Liver (tissue), 3 donors: ENCODE measurements around the gene MIPEP.

ENCODE experiments used
- HNF4G ChIP-seq: IDR thresholded peaks from 2 replicates; pipeline ENCODE4 v1.6.1; 2016; ENCODE audit warnings: antibody characterized with exemption
- RAD21 ChIP-seq, 2 donors: IDR thresholded peaks; 2 replicates each; pipeline ENCODE4 v1.6.1; 2016; ENCODE audit warnings: antibody characterized with exemption in 2 of 2, mild to moderate bottlenecking in 2 of 2
- TF ChIP-seq, protein P1 (sequence below): IDR thresholded peaks from 2 replicates; pipeline ENCODE4 v1.6.1; 2016; ENCODE audit warnings: antibody characterized with exemption
- TF ChIP-seq, protein P2 (sequence below): IDR thresholded peaks from 2 replicates; pipeline ENCODE4 v1.6.1; 2016; ENCODE audit warnings: antibody characterized with exemption
- TF ChIP-seq, protein P3 (sequence below): fragments of 150-350 bp; IDR thresholded peaks from 2 replicates; pipeline ENCODE4 v1.5.1; 2017; ENCODE audit warnings: improper control_type of control experiment, low read depth, low read length; ENCODE audit not compliant: missing input control
- TF ChIP-seq, protein P4 (sequence below): IDR thresholded peaks from 2 replicates; pipeline ENCODE4 v1.6.1; 2016; ENCODE audit warnings: antibody characterized with exemption, mild to moderate bottlenecking
- donor health status: healthy.
- donor health status: healthy.

DNA sequence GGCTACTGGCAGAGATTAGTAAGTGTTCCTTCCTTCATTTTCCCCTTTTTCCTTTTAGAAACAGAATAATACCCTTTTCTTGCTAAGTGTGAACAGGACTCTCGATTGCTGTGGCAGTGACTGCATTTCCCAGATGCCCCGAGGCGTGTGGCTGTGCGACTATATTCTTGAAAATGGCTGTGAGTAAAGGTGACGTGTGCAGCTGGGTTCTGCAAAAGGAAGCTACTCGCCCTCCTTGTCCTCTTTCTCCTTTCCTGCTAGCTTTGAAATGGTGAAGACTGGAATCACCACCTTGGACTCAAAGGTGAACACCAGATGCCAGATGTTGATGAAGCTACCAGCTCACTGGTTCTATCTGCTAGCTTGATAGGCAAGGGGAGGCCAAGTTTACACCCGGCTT lies 121.4 kb downstream of the MIPEP start:
- no peak for TF ChIP-seq HNF4G
- TF ChIP-seq, protein P1, sequence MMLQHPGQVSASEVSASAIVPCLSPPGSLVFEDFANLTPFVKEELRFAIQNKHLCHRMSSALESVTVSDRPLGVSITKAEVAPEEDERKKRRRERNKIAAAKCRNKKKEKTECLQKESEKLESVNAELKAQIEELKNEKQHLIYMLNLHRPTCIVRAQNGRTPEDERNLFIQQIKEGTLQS, result no peak
- TF ChIP-seq, protein P2, sequence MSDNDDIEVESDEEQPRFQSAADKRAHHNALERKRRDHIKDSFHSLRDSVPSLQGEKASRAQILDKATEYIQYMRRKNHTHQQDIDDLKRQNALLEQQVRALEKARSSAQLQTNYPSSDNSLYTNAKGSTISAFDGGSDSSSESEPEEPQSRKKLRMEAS, result no peak
- TF ChIP-seq, protein P3, sequence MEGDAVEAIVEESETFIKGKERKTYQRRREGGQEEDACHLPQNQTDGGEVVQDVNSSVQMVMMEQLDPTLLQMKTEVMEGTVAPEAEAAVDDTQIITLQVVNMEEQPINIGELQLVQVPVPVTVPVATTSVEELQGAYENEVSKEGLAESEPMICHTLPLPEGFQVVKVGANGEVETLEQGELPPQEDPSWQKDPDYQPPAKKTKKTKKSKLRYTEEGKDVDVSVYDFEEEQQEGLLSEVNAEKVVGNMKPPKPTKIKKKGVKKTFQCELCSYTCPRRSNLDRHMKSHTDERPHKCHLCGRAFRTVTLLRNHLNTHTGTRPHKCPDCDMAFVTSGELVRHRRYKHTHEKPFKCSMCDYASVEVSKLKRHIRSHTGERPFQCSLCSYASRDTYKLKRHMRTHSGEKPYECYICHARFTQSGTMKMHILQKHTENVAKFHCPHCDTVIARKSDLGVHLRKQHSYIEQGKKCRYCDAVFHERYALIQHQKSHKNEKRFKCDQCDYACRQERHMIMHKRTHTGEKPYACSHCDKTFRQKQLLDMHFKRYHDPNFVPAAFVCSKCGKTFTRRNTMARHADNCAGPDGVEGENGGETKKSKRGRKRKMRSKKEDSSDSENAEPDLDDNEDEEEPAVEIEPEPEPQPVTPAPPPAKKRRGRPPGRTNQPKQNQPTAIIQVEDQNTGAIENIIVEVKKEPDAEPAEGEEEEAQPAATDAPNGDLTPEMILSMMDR, result no peak
- no peak for TF ChIP-seq RAD21 (IDR thresholded peaks at IDR 0.05)
- TF ChIP-seq, protein P4, sequence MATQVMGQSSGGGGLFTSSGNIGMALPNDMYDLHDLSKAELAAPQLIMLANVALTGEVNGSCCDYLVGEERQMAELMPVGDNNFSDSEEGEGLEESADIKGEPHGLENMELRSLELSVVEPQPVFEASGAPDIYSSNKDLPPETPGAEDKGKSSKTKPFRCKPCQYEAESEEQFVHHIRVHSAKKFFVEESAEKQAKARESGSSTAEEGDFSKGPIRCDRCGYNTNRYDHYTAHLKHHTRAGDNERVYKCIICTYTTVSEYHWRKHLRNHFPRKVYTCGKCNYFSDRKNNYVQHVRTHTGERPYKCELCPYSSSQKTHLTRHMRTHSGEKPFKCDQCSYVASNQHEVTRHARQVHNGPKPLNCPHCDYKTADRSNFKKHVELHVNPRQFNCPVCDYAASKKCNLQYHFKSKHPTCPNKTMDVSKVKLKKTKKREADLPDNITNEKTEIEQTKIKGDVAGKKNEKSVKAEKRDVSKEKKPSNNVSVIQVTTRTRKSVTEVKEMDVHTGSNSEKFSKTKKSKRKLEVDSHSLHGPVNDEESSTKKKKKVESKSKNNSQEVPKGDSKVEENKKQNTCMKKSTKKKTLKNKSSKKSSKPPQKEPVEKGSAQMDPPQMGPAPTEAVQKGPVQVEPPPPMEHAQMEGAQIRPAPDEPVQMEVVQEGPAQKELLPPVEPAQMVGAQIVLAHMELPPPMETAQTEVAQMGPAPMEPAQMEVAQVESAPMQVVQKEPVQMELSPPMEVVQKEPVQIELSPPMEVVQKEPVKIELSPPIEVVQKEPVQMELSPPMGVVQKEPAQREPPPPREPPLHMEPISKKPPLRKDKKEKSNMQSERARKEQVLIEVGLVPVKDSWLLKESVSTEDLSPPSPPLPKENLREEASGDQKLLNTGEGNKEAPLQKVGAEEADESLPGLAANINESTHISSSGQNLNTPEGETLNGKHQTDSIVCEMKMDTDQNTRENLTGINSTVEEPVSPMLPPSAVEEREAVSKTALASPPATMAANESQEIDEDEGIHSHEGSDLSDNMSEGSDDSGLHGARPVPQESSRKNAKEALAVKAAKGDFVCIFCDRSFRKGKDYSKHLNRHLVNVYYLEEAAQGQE, result no peak
